ENCODE data around the gene TEX22. TPM values are rescaled to one million over a fixed set of nuclear protein-coding genes. Genes with fewer than 3 reads are reported as not detected.

TEX22 gene
- total RNA-seq, 1 donor from 2014 or later = 5.7 TPM

- ATAC-seq (ENCODE audit: low read depth) (no peak), DNase-seq (no peak)
- Mint-ChIP-seq H3K36me3 (ENCODE audit: low read depth) (no peaks in the 10 kb centered on the region), H3K4me1 (peaks cover 12% of the 10 kb centered on the region), H3K9me3 (no peaks in the 10 kb centered on the region), H3K4me3 (no peak overlapping the region), H3K27me3 (no peaks in the 10 kb centered on the region), H3K27ac (no peak overlapping the region)
- intact Hi-C loops (cut with micrococcal nuclease) = no loop called here
- ChIA-PET POLR2A (no interaction called here), CTCF (no interaction called here)
- no peak for TF ChIP-seq CTCF (IDR thresholded peaks at IDR 0.05)
Observed at GRCh38 chr14:105392131-105393090, 5.9 kb upstream of the TEX22 start.

GRCh38 chr14:105393151-105393550 is 5.2 kb upstream of the TEX22 start:
- H3K4me1 Mint-ChIP-seq = peaks cover 18% of the 10 kb centered on the region
- no peak overlapping the region for H3K27ac Mint-ChIP-seq
- DNase-seq = no peak
- H3K27me3 Mint-ChIP-seq = no peaks in the 10 kb centered on the region
- CTCF ChIA-PET = no interaction called here
- POLR2A ChIA-PET = no interaction called here
- TF ChIP-seq CTCF (IDR thresholded peaks at IDR 0.05) = no peak
- H3K36me3 Mint-ChIP-seq (ENCODE audit: low read depth) = no peaks in the 10 kb centered on the region
- intact Hi-C loops (cut with micrococcal nuclease) = no loop called here
- no peak for ATAC-seq (ENCODE audit: low read depth)
- H3K9me3 Mint-ChIP-seq = no peaks in the 10 kb centered on the region
- no peak overlapping the region for H3K4me3 Mint-ChIP-seq

GRCh38 chr14:105394714-105395537 is 3.4 kb upstream of the TEX22 start:
- CTCF ChIA-PET = no interaction called here
- no peak overlapping the region for H3K27ac Mint-ChIP-seq
- DNase-seq (no peak), ATAC-seq (ENCODE audit: low read depth) (no peak)
- POLR2A ChIA-PET = interaction anchor here (0.7 kb wide), 1 partner anchor 51 kb away, joined by 7 read pairs; no protein-coding TSS in a partner anchor
- intact Hi-C loops (cut with micrococcal nuclease) = no loop called here
- TF ChIP-seq CTCF (IDR thresholded peaks at IDR 0.05) = no peak
- H3K4me3 Mint-ChIP-seq = no peak overlapping the region
- no peaks in the 10 kb centered on the region for H3K9me3 Mint-ChIP-seq
- H3K36me3 Mint-ChIP-seq (ENCODE audit: low read depth) = peaks cover 2% of the 10 kb centered on the region
- no peaks in the 10 kb centered on the region for H3K27me3 Mint-ChIP-seq
- peaks cover 26% of the 10 kb centered on the region for H3K4me1 Mint-ChIP-seq

GRCh38 chr14:105395538-105395854 is 2.8 kb upstream of the TEX22 start:
- POLR2A ChIA-PET = interaction anchor here (0.7 kb wide), 1 partner anchor 50 kb away, joined by 7 read pairs; no protein-coding TSS in a partner anchor
- no peak for TF ChIP-seq CTCF (IDR thresholded peaks at IDR 0.05)
- Mint-ChIP-seq H3K9me3 (no peaks in the 10 kb centered on the region), H3K4me3 (no peak overlapping the region), H3K4me1 (peaks cover 25% of the 10 kb centered on the region), H3K27ac (no peak overlapping the region), H3K36me3 (ENCODE audit: low read depth) (peaks cover 6% of the 10 kb centered on the region), H3K27me3 (no peaks in the 10 kb centered on the region)
- CTCF ChIA-PET = no interaction called here
- intact Hi-C loops (cut with micrococcal nuclease) = no loop called here
- DNase-seq (no peak), ATAC-seq (ENCODE audit: low read depth) (no peak)
